Measurements from ENCODE around the gene PRDM9. TPM values are rescaled to one million over a fixed set of nuclear protein-coding genes. Genes with fewer than 3 reads are reported as not detected.

Gene PRDM9
- not detected in 2 replicates for total RNA-seq

GRCh38 chr5:23507278-23507685, at the start of gene PRDM9:
TSS of gene PRDM9 (plus strand) at chr5:23507609. CDS start at chr5:23509034, 1,425 bp downstream.

Measured in pericardium fibroblast (primary cell).